HEK293 (cell line): ENCODE data around the gene SLC28A3.

Experiments
- FEZF1 ChIP-seq: fragments of 450-650 bp; formaldehyde crosslinking; IDR thresholded peaks from 2 replicates; pipeline ENCODE4 v1.5.1; 2016; ENCODE audit warnings: missing biosample characterization, missing genetic modification characterization
- ZNF133 ChIP-seq: fragments of 450-650 bp; formaldehyde crosslinking; IDR thresholded peaks from 2 replicates; pipeline ENCODE4 v1.5.1; 2016; ENCODE audit warnings: missing biosample characterization, missing genetic modification characterization
- ZNF341 ChIP-seq: fragments of 450-650 bp; formaldehyde crosslinking; IDR thresholded peaks from 2 replicates; pipeline ENCODE4; 2016; ENCODE audit warnings: low read depth, missing biosample characterization, missing genetic modification characterization
- ZNF670 ChIP-seq: fragments of 450-650 bp; formaldehyde crosslinking; IDR thresholded peaks from 2 replicates; pipeline ENCODE4 v1.5.1; 2016; ENCODE audit warnings: missing biosample characterization, missing genetic modification characterization, low read depth
- ZNF76 ChIP-seq: fragments of 450-650 bp; formaldehyde crosslinking; IDR thresholded peaks from 2 replicates; pipeline ENCODE4; 2016; ENCODE audit warnings: low read depth, missing biosample characterization, missing genetic modification characterization, borderline replicate concordance
- TF ChIP-seq, protein P1 (sequence below): fragments of 450-650 bp; formaldehyde crosslinking; IDR thresholded peaks from 2 replicates; pipeline ENCODE4 v1.5.1; 2016; ENCODE audit warnings: missing biosample characterization, missing genetic modification characterization
- TF ChIP-seq, protein P2 (sequence below): fragments of 450-650 bp; formaldehyde crosslinking; conservative IDR thresholded peaks from 2 replicates; pipeline ENCODE4 v1.5.1; 2016; ENCODE audit warnings: low read depth, missing biosample characterization, missing genetic modification characterization

DNA sequence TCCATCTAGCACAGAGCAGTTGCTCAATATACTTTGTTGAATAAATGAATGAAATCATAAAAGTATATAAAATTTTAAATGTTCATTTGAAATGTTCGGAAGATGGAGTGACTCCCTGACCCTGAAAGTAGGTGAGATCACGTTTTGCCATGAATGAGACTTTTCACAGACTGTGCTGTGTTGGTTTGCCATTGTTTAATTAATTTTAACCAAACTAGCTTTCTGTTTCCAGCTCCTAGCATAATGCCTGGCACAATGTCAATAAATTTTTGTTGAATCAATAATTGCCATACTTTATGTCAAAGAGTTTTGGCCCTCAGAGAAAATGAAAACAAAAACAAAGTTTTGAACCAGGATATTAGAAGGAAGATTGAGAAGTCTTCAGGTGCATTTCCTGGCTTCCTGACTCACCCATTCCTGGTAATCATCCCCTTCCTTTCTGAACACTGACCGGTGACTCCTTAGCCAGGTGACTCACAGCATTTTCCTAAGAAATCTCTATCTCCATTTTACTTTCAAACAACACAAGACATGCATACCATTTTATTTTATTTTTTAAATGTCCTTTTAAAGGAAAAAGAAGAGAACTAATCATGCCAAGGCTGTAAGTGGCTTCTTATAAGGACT is 15.1 kb downstream of the SLC28A3 start:
- TF ChIP-seq, protein P1, sequence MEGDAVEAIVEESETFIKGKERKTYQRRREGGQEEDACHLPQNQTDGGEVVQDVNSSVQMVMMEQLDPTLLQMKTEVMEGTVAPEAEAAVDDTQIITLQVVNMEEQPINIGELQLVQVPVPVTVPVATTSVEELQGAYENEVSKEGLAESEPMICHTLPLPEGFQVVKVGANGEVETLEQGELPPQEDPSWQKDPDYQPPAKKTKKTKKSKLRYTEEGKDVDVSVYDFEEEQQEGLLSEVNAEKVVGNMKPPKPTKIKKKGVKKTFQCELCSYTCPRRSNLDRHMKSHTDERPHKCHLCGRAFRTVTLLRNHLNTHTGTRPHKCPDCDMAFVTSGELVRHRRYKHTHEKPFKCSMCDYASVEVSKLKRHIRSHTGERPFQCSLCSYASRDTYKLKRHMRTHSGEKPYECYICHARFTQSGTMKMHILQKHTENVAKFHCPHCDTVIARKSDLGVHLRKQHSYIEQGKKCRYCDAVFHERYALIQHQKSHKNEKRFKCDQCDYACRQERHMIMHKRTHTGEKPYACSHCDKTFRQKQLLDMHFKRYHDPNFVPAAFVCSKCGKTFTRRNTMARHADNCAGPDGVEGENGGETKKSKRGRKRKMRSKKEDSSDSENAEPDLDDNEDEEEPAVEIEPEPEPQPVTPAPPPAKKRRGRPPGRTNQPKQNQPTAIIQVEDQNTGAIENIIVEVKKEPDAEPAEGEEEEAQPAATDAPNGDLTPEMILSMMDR, result no peak
- TF ChIP-seq ZNF133 (tag by site-specific recombination), result no peak
- TF ChIP-seq ZNF341 (tag by site-specific recombination), result no peak
- no peak for TF ChIP-seq ZNF670 (tag by site-specific recombination)
- TF ChIP-seq, protein P2, sequence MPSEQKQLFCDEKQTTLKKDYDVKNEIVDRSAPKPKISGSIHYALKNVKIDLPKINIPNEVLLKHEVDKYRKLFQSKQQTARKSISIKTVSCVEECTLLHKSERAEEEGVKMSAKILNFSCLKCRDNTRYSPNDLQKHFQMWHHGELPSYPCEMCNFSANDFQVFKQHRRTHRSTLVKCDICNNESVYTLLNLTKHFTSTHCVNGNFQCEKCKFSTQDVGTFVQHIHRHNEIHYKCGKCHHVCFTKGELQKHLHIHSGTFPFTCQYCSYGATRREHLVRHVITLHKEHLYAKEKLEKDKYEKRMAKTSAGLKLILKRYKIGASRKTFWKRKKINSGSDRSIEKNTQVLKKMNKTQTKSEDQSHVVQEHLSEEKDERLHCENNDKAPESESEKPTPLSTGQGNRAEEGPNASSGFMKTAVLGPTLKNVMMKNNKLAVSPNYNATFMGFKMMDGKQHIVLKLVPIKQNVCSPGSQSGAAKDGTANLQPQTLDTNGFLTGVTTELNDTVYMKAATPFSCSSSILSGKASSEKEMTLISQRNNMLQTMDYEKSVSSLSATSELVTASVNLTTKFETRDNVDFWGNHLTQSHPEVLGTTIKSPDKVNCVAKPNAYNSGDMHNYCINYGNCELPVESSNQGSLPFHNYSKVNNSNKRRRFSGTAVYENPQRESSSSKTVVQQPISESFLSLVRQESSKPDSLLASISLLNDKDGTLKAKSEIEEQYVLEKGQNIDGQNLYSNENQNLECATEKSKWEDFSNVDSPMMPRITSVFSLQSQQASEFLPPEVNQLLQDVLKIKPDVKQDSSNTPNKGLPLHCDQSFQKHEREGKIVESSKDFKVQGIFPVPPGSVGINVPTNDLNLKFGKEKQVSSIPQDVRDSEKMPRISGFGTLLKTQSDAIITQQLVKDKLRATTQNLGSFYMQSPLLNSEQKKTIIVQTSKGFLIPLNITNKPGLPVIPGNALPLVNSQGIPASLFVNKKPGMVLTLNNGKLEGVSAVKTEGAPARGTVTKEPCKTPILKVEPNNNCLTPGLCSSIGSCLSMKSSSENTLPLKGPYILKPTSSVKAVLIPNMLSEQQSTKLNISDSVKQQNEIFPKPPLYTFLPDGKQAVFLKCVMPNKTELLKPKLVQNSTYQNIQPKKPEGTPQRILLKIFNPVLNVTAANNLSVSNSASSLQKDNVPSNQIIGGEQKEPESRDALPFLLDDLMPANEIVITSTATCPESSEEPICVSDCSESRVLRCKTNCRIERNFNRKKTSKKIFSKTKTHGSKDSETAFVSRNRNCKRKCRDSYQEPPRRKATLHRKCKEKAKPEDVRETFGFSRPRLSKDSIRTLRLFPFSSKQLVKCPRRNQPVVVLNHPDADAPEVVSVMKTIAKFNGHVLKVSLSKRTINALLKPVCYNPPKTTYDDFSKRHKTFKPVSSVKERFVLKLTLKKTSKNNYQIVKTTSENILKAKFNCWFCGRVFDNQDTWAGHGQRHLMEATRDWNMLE (tag by site-specific recombination), result no peak
- TF ChIP-seq FEZF1, result no peak
- no peak for TF ChIP-seq ZNF76 (tag by site-specific recombination)
